Measurements from ENCODE around the gene SHB. TPM values are rescaled to one million over a fixed set of nuclear protein-coding genes. Genes with fewer than 3 reads are reported as not detected.

Gene SHB
- total RNA-seq, 2 experiments from 2014 or later: 0.41 to 1.0 TPM

- Histone ChIP-seq H3K9me2 (ENCODE audit: insufficient read depth, low read length) (no peaks in the 10 kb centered on the region), H3K4me2 (ENCODE audit: low read length) (no peak overlapping the region), H3K27ac (ENCODE audit: low read depth, low read length, poor library complexity, severe bottlenecking) (no peak overlapping the region), H2AFZ (ENCODE audit: low read length) (no peak overlapping the region), H3K36me3 (ENCODE audit: insufficient read depth, low read length) (no peaks in the 10 kb centered on the region), H4K20me1 (ENCODE audit: insufficient read depth, low read length) (no peaks in the 10 kb centered on the region), H3K4me1 (ENCODE audit: insufficient read depth, low read length, poor library complexity, severe bottlenecking) (no peaks in the 10 kb centered on the region), H3K9me3 (ENCODE audit: low read length) (no peaks in the 10 kb centered on the region), H3K4me3 (ENCODE audit: low read depth, low read length, poor library complexity, severe bottlenecking) (no peak overlapping the region), H3K79me2 (ENCODE audit: insufficient read depth, low read depth, low read length) (no peaks in the 10 kb centered on the region)
- intact Hi-C loops (cut with micrococcal nuclease; ENCODE audit: unreplicated experiment): no loop called here
- no peak for DNase-seq (ENCODE audit: low spot score)
- no TSS peak for BruUV-seq (replicated peaks)
- ChIA-PET CTCF (ENCODE audit: unreplicated experiment) (no interaction called here), POLR2A (no interaction called here)
- TF ChIP-seq EZH2phosphoT487 (IDR thresholded peaks at IDR 0.05; ENCODE audit: borderline replicate concordance, low read depth, low read length): no peak
- TF ChIP-seq, protein P1, sequence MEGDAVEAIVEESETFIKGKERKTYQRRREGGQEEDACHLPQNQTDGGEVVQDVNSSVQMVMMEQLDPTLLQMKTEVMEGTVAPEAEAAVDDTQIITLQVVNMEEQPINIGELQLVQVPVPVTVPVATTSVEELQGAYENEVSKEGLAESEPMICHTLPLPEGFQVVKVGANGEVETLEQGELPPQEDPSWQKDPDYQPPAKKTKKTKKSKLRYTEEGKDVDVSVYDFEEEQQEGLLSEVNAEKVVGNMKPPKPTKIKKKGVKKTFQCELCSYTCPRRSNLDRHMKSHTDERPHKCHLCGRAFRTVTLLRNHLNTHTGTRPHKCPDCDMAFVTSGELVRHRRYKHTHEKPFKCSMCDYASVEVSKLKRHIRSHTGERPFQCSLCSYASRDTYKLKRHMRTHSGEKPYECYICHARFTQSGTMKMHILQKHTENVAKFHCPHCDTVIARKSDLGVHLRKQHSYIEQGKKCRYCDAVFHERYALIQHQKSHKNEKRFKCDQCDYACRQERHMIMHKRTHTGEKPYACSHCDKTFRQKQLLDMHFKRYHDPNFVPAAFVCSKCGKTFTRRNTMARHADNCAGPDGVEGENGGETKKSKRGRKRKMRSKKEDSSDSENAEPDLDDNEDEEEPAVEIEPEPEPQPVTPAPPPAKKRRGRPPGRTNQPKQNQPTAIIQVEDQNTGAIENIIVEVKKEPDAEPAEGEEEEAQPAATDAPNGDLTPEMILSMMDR (conservative IDR thresholded peaks at IDR 0.05; ENCODE audit: low read length): no peak
Observed at GRCh38 chr9:37960631-37961030, 108.4 kb downstream of the SHB start.

GRCh38 chr9:37959976-37960375, 109.1 kb downstream of the SHB start:
- H3K27ac ChIP-seq (ENCODE audit: low read depth, low read length, poor library complexity, severe bottlenecking): no peak overlapping the region
- CTCF ChIA-PET (ENCODE audit: unreplicated experiment): no interaction called here
- no peaks in the 10 kb centered on the region for H3K9me3 ChIP-seq (ENCODE audit: low read length)
- H3K4me2 ChIP-seq (ENCODE audit: low read length): no peak overlapping the region
- POLR2A ChIA-PET: no interaction called here
- no peak overlapping the region for H2AFZ ChIP-seq (ENCODE audit: low read length)
- no peak for TF ChIP-seq EZH2phosphoT487 (IDR thresholded peaks at IDR 0.05; ENCODE audit: borderline replicate concordance, low read depth, low read length)
- TF ChIP-seq, protein P1 (conservative IDR thresholded peaks at IDR 0.05; ENCODE audit: low read length): no peak
- H3K79me2 ChIP-seq (ENCODE audit: insufficient read depth, low read depth, low read length): no peaks in the 10 kb centered on the region
- no peak overlapping the region for H3K4me3 ChIP-seq (ENCODE audit: low read depth, low read length, poor library complexity, severe bottlenecking)
- H4K20me1 ChIP-seq (ENCODE audit: insufficient read depth, low read length): no peaks in the 10 kb centered on the region
- intact Hi-C loops (cut with micrococcal nuclease; ENCODE audit: unreplicated experiment): no loop called here
- no peaks in the 10 kb centered on the region for H3K9me2 ChIP-seq (ENCODE audit: insufficient read depth, low read length)
- BruUV-seq (replicated peaks): no TSS peak
- H3K36me3 ChIP-seq (ENCODE audit: insufficient read depth, low read length): no peaks in the 10 kb centered on the region
- DNase-seq (ENCODE audit: low spot score): no peak
- H3K4me1 ChIP-seq (ENCODE audit: insufficient read depth, low read length, poor library complexity, severe bottlenecking): no peaks in the 10 kb centered on the region

DNA sequence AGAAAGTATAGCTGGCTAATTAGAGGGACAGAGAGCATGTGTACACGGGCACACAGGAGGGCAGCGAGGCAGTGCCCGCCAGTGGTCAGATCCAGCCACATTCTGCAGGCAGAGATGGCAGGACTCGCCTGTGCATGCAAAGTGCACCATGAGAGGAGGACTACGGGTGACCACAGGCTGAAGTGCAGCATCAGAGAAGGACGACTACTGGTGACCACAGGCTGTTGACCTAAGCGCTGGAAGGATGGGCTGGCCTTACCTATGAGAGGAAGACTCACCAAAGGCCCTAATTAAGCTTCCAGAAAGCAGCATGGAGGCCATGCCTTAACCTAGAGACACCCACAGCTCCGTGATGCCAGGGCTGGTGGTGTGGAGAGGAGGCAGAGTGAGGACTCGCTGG, 110.9 kb downstream of the SHB start:
- BruUV-seq (replicated peaks): no TSS peak
- Histone ChIP-seq H3K4me3 (ENCODE audit: low read depth, low read length, poor library complexity, severe bottlenecking) (no peak overlapping the region), H2AFZ (ENCODE audit: low read length) (no peak overlapping the region), H3K36me3 (ENCODE audit: insufficient read depth, low read length) (no peaks in the 10 kb centered on the region), H3K9me3 (ENCODE audit: low read length) (no peaks in the 10 kb centered on the region), H3K27ac (ENCODE audit: low read depth, low read length, poor library complexity, severe bottlenecking) (no peak overlapping the region), H3K4me2 (ENCODE audit: low read length) (no peak overlapping the region), H3K79me2 (ENCODE audit: insufficient read depth, low read depth, low read length) (no peaks in the 10 kb centered on the region), H3K9me2 (ENCODE audit: insufficient read depth, low read length) (no peaks in the 10 kb centered on the region), H4K20me1 (ENCODE audit: insufficient read depth, low read length) (no peaks in the 10 kb centered on the region), H3K4me1 (ENCODE audit: insufficient read depth, low read length, poor library complexity, severe bottlenecking) (no peaks in the 10 kb centered on the region)
- DNase-seq (ENCODE audit: low spot score): no peak
- no peak for TF ChIP-seq EZH2phosphoT487 (IDR thresholded peaks at IDR 0.05; ENCODE audit: borderline replicate concordance, low read depth, low read length)
- TF ChIP-seq, protein P1 (conservative IDR thresholded peaks at IDR 0.05; ENCODE audit: low read length): no peak
- ChIA-PET CTCF (ENCODE audit: unreplicated experiment) (no interaction called here), POLR2A (no interaction called here)
- intact Hi-C loops (cut with micrococcal nuclease; ENCODE audit: unreplicated experiment): no loop called here
